Measurements from ENCODE around the gene EFNA3. TPM values are rescaled to one million over a fixed set of nuclear protein-coding genes. Genes with fewer than 3 reads are reported as not detected.

Gene EFNA3
- total and polyA plus RNA-seq, 9 of the 15 experiments (the other 6 are each of a cell fraction or from before 2014, with no cell fraction given), result 0.59 to 7.9 (median 4.7) TPM

DNA sequence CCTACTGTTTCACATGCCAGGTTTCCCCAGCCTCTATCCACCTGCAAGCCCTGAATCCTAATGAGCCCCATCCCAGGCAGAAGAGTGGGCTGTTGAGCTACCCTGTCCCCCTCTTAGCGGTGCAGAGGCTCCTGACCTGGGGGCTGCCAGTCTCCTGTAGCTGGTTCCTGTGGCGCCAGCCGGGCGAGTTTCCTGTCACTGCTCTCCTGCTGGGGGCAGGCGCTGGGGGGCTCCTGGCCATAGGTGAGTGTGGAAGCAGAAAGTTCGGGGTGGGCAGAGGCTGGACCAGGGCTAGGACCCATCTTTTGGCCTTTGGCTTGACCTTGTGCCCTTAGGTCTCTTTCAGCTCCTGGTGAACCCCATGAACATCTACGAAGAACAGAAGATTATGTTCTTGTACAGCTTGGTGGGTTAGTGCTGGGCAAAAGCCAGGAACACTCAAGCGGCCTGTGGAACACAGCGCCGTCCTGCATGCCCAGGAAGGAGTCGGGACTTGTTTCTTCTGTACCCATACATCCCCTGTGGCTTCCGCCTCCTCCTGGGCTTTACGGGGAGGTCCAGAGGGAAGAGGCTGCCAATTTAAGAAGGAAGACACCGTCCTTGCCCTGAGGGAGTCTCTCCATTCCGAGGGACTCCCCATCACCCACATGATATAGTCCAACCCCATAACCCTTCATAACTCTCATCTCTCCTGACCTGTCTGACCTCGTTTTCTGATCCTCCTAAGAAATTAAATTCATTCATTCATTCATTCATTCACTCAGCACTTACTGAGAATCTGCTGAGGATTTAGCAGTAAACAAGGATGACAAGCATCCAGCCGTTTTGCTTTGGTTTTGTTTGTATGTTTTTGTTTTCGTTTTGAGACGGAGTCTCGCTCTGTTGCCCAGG is 44.1 kb upstream of the EFNA3 start:
- H3K27ac ChIP-seq (ENCODE audit: extremely low read depth, low read depth, low read length), result no peak overlapping the region
- TF ChIP-seq ZNF24 (IDR thresholded peaks at IDR 0.05), result peak; percentile 92; the same call in 1 of the 2 replicates
- TF ChIP-seq, protein P1, sequence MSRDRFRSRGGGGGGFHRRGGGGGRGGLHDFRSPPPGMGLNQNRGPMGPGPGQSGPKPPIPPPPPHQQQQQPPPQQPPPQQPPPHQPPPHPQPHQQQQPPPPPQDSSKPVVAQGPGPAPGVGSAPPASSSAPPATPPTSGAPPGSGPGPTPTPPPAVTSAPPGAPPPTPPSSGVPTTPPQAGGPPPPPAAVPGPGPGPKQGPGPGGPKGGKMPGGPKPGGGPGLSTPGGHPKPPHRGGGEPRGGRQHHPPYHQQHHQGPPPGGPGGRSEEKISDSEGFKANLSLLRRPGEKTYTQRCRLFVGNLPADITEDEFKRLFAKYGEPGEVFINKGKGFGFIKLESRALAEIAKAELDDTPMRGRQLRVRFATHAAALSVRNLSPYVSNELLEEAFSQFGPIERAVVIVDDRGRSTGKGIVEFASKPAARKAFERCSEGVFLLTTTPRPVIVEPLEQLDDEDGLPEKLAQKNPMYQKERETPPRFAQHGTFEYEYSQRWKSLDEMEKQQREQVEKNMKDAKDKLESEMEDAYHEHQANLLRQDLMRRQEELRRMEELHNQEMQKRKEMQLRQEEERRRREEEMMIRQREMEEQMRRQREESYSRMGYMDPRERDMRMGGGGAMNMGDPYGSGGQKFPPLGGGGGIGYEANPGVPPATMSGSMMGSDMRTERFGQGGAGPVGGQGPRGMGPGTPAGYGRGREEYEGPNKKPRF (IDR thresholded peaks at IDR 0.05; ENCODE audit: low read depth, low read length), result no peak
- no peaks in the 10 kb centered on the region for H4K20me1 ChIP-seq (replicated peaks; ENCODE audit: control insufficient read depth, insufficient read depth, low read length)
- FAIRE-seq (no peak), DNase-seq (ENCODE audit: extremely low read depth in 1 of 4, low spot score in 3 of 4) (no peak), ATAC-seq (no peak)
- H3K27me3 ChIP-seq (ENCODE audit: control insufficient read depth in 2 of 2, insufficient read depth in 2 of 2, low read length in 2 of 2), result peaks cover 0 to 23% of the 10 kb centered on the region in 2 experiments; a peak in 3 of 5 replicates
- POLR2A ChIA-PET, result interaction anchor here (0.6 to 0.9 kb wide), 4 partner anchors 17 to 148 kb away, joined by 3 to 4 read pairs (median 4); no protein-coding TSS in a partner anchor
- H2AFZ ChIP-seq (ENCODE audit: low read depth, low read length), result no peak overlapping the region
- intact Hi-C loops (cut with micrococcal nuclease), result no loop called here
- no peaks in the 10 kb centered on the region for H3K9me3 ChIP-seq (replicated peaks; ENCODE audit: control insufficient read depth, insufficient read depth, low read depth, low read length)
- H3K36me3 ChIP-seq (ENCODE audit: control insufficient read depth, insufficient read depth, low read length), result no peaks in the 10 kb centered on the region
- CTCF ChIA-PET (ENCODE audit: low intra/inter-chr PET ratio), result no interaction called here
- peaks cover 3 to 13% of the 10 kb centered on the region in 2 experiments; a peak in 2 of 5 replicates for H3K4me1 ChIP-seq (replicated peaks in 1 of 2; ENCODE audit: control insufficient read depth in 2 of 2, insufficient read depth in 2 of 2, low read length in 2 of 2)
- H3K79me2 ChIP-seq (ENCODE audit: control insufficient read depth, insufficient read depth, low read length), result no peaks in the 10 kb centered on the region
- no TSS peak for BruUV-seq (replicated peaks)
- peak overlapping the region in 1 of 2 experiments; percentile 20; a peak in 2 of 4 replicates for H3K9ac ChIP-seq (ENCODE audit: insufficient read depth in 1 of 2, low read depth in 2 of 2, low read length in 2 of 2)
- in situ Hi-C loops (cut with MboI), result no loop called here
- no peak overlapping the region for H3K4me3 ChIP-seq
- no peaks in the 10 kb centered on the region for H3K9me1 ChIP-seq (ENCODE audit: control insufficient read depth, insufficient read depth, low read length)
- H3K4me2 ChIP-seq (ENCODE audit: insufficient read depth, low read length), result no peak overlapping the region
- 20% methylated on average over 17 of the region's 20 CpGs for WGBS (ENCODE audit: insufficient coverage, low coverage, missing lambda C conversion rate)
